ENCODE data around the gene PI4KB. TPM values are rescaled to one million over a fixed set of nuclear protein-coding genes. Genes with fewer than 3 reads are reported as not detected.

PI4KB gene
- total and polyA plus RNA-seq, 9 of the 15 experiments (the other 6 are each of a cell fraction or from before 2014, with no cell fraction given): 3.1 to 65.4 (median 45.1) TPM

DNA sequence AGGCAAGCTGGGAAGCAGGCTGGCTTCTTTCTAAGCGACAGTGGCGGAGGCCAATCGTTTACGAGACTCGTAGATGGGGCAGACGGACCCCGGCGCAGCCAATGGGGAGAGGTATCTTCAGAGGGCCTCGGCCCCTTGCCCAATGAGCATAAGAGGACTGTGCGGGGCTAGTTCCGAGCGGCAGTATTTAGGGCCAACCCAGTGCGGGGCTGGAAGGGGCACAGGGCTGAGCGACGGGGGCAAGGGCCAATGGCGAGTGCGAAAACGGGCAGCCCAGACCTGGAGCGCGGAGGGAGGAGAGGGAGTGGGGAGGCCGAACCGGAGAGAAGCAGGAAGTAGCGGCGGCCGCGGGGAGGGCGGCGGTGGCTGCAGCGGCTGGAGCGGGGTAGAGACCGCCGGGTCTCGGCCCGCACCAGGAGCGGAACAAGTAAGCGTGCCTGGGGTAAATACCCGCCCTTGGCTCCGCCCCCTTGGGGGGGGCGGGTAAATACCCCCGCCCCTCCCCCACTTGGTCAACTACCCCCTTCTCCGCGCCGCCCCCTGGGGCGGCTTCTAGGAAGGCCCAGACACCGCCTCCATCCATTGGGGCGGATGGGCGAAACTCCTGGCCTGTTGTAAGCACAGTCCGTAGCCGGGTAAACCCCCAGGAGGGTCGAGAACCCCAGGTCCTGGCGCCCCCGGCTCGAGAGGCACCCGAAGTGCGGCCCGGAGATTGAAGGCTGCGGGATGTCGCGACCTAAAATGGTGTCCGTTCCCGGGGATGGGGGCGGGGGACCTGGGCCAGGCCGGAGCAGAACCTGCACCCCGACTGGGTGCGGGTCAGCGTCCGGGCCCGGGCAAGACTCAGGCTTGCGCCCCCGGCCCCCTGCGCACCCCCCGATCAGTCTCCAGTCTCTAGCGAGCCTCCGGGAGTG, 45.0 kb downstream of the PI4KB start, which contains the start of gene ZNF687 (continued):
- TF ChIP-seq REST (IDR thresholded peaks at IDR 0.05; ENCODE audit: borderline replicate concordance) (peak; percentile 6; the same call in 1 of the 2 replicates), REST (CRISPR knock-in tag; IDR thresholded peaks at IDR 0.05; ENCODE audit: low read depth) (peak; percentile 17; the same call in 1 of the 2 replicates), FOXK1 (CRISPR knock-in tag; IDR thresholded peaks at IDR 0.05; ENCODE audit: borderline replicate concordance) (no peak), SMC3 (conservative IDR thresholded peaks at IDR 0.05; ENCODE audit: insufficient read depth, low read depth, low read length) (no peak), ZFP36 (IDR thresholded peaks at IDR 0.05; ENCODE audit: low read depth, low read length, partially characterized antibody) (peak; percentile 39), PCBP1 (IDR thresholded peaks at IDR 0.05; ENCODE audit: low read depth, low read length, poor library complexity, severe bottlenecking) (peak; percentile 88), PHB2 (IDR thresholded peaks at IDR 0.05; ENCODE audit: low read depth) (no peak), NR3C1 (CRISPR knock-in tag; IDR thresholded peaks at IDR 0.05) (no peak), PBX2 (CRISPR knock-in tag; IDR thresholded peaks at IDR 0.05; ENCODE audit: low read depth) (peak; percentile 99), PBX2 (tag; conservative IDR thresholded peaks at IDR 0.05; ENCODE audit: low read depth) (peak; percentile 100), RNF2 (IDR thresholded peaks at IDR 0.05) (peak; percentile 63), NRF1 (conservative IDR thresholded peaks at IDR 0.05 in 1 of 2, IDR thresholded peaks at IDR 0.05 in 1 of 2) (peak; percentile 82 to 86)
- TF ChIP-seq, protein P1, sequence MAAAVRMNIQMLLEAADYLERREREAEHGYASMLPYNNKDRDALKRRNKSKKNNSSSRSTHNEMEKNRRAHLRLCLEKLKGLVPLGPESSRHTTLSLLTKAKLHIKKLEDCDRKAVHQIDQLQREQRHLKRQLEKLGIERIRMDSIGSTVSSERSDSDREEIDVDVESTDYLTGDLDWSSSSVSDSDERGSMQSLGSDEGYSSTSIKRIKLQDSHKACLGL (CRISPR knock-in tag; IDR thresholded peaks at IDR 0.05; ENCODE audit: borderline replicate concordance, poor library complexity, severe bottlenecking): no peak
- TF ChIP-seq, protein P2, sequence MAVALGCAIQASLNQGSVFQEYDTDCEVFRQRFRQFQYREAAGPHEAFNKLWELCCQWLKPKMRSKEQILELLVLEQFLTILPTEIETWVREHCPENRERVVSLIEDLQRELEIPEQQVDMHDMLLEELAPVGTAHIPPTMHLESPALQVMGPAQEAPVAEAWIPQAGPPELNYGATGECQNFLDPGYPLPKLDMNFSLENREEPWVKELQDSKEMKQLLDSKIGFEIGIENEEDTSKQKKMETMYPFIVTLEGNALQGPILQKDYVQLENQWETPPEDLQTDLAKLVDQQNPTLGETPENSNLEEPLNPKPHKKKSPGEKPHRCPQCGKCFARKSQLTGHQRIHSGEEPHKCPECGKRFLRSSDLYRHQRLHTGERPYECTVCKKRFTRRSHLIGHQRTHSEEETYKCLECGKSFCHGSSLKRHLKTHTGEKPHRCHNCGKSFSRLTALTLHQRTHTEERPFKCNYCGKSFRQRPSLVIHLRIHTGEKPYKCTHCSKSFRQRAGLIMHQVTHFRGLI (CRISPR knock-in tag; IDR thresholded peaks at IDR 0.05): no peak
